NCI-H446 (cell line): ENCODE measurements around the gene NUP43.
"Not testable (repeated sequence)": the region's sequence is repeated elsewhere in the genome, so short reads cannot be mapped to it uniquely, and the experiment has no call there.

Source experiments
- DNase-seq, 2 experiments: peaks; one replicate each; lab custom pipeline; 2025; lab: John Stamatoyannopoulos, UW

The NUP43 gene

GRCh38 chr6:149749082-149749593 lies 2.8 kb upstream of the NUP43 start:
- DNase-seq = not testable (repeated sequence)

DNA sequence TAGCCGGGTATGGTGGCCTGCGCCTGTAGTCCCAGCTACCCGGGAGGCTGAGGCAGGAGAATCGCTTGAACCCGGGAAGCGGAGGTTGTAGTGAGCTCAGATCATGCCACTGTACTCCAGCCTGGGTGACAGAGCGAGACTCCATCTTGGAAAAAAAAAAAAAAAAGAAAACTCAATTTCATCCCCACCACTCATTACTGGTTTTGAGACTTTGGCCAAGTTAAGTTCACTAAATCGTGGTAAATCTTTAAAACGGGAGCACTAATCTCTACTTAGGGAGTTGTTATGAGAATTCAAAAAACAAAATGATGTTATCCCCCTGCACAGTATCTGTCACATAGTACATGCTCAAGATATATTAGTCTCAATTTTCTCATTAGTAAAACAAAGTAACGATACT lies 1.1 kb downstream of the NUP43 start:
- not testable (repeated sequence) for DNase-seq

DNA sequence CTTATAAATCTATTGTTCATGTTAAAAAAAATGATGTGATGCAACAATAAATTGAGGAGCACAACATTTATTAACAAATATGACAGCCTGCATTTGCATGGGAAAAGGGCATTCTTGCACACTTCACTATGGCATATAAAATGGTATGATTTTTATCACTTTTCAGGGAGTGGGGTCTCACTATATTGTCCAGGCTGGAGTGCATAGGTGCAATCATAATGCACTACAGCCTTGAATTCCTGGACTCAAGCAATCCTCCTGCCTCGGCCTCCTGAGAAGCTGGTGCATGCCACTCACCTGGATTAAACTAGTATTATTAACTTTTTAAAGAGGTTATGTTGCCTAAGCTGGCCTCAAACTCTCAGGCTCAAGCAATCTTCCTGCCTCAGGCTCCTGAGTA lies 11.4 kb downstream of the NUP43 start:
- DNase-seq = no peak

- no peak for DNase-seq
These were observed 13.1 kb downstream of the NUP43 start for GRCh38 chr6:149733089-149733720.

GRCh38 chr6:149729824-149730223 lies 16.5 kb downstream of the NUP43 start:
- DNase-seq = no peak

- no peak for DNase-seq
These were observed 17.7 kb downstream of the NUP43 start for GRCh38 chr6:149728499-149729234.

- DNase-seq = no peak
These were observed 18.4 kb downstream of the NUP43 start for GRCh38 chr6:149727793-149728498.

DNA sequence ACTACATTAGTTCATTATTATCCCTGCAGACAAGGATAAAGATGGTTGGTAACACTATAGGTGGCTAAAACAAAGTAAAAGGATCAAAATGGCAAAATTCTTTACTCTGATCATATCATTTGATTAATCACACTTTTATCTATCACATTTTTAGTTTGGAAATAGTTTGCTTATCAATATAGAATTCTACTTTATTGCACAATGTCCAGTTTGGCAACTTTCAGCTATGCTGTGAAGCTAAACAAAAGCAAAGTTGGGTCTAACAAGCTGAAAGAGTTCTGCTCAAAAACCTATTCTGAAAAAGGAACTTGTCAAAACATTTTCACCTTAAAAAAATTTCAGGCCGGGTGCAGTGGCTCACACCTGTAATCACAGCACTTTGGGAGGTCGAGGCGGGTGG lies 20.5 kb downstream of the NUP43 start:
- DNase-seq = no peak

- peak in 1 of 2 experiments; percentile 27 for DNase-seq
These were observed 22.4 kb downstream of the NUP43 start for GRCh38 chr6:149723771-149724417.

DNA sequence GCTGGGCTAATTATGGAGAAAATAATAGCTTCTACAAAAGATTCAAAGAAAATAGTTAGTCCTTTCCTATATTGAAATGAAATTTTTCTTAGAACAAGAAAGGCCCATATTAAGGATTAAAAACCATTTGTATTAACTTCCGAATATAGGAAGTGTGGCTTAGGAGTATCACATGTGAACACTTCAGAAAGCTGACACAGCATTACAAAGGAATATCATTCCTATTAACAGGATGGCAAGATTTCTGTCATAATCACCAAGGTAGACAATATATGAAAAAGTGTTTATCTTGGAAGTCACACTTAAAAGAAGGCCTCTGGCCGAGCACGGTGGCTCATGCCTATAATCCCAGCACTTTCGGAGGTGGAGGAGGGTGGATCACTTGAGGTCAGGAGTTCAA lies 23.1 kb downstream of the NUP43 start:
- DNase-seq = no peak

DNA sequence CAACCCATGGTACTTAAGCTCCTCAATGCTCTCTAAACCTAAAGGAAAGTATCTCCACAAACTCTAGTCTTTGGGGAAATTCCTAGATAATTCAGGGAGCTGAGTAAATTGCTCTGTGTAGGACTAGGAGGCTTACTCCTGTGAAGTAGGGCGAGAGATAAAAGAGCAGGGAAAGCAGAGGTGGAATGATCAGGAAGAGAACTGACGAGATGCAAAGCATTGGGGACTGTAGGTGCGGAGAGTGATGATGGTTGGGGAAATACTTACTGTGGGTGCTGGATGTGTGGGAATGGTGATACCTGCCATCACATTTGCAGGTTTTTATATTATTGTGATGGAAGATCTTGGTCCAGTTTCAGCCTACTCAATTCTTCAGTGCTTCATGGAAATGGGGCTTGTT lies 26.8 kb downstream of the NUP43 start:
- no peak for DNase-seq

GRCh38 chr6:149717588-149718458 lies 28.5 kb downstream of the NUP43 start, which contains the start of gene LATS1:
TSS of gene LATS1 (minus strand) at chr6:149718101. CDS start at chr6:149702126, 15,975 bp downstream.
- peak; percentile 64 to 83 for DNase-seq

- no peak for DNase-seq
These were observed 29.1 kb downstream of the NUP43 start for GRCh38 chr6:149717255-149717587.

DNA sequence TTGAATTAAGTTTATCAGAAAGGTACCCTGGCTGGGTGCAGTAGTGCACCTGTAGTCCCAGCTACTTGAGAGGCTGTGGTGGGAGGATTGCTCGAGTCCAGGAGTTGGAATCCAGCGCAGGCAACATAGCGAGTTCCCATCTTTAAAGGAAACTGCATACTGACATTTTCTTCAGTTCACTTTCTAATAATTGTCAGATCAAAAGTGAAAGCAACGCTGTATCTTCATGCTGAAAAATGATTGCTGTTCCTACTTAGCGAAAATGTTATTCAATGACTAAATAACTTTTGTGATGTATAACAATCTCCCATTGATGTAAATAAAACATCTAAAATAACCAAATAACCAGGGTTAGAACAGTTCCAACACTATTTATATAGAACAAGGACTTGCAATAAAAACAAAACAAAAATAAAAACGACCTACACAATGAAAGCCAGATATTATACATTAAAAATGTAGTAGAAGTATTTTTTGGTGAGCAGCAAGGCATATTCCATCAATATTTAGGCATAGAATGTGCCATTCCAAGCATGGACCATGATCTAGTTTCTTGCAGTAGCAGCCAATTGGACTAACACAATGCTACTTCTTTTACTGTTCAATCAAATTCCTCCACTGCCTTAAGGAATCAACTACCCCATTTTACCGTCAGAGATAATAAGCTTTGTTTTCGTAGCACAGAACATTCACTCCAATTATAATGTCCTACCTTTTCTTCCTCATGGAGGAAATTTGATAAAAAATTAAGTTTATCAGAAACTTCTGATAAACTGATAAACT lies 30.0 kb downstream of the NUP43 start:
- DNase-seq = no peak

DNA sequence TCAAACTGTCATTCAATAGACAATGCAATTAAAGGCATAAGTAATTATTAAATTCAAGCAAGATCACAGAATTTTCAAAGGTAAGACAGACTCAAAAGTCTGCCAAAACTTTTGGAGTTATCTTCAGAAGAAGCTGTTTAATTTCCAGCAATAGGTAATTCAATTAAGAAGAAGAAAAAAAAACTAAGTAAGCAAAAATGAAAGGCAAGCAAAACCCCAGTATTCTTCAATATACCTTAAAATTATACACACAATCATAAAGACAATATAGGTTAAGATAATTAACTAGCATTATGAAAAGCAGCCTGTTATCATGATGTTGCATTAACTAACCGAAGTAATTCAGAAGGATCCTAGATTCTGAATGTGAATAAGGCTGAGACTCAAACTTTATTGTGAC lies 31.9 kb downstream of the NUP43 start:
- DNase-seq = no peak

GRCh38 chr6:149711711-149712110 lies 34.6 kb downstream of the NUP43 start:
- DNase-seq = no peak

DNA sequence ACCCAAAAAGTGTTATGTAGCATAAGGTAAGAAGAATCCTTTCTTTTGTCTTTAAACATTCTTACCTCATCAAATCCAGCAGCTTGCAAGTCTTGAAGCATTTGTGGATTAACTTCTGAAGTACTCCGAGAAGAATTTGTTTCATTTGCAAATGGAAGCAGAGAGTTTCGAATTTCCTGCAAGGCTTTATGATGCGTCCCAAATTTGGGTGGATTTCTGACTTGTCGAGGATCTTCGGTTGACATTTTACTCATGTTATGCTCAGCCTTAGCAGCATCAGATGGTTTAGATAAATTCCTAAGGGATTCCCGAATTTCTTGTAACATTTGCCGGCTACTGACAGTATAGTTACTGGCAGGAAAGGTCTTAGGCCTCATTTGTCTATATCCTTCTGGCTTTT lies 44.6 kb downstream of the NUP43 start:
- no peak for DNase-seq

DNA sequence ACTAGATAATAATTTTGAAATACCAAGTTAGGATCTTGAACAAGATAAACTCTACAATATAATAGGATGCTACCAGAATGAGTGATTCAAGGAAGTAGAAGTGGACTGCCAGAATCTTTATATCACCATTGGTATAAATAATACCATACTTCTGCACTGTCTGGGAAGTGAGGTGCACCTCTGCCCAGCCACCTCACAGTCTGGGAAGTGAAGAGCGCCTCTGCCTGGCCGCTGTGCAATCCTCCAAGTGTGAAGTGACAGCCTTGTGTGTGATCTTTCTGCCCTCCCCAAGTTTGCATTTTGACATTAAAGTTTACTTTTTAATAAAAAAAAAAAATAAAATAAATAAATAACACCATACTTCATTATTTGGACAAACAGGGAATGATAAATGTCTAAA lies 47.2 kb downstream of the NUP43 start:
- DNase-seq = no peak

DNA sequence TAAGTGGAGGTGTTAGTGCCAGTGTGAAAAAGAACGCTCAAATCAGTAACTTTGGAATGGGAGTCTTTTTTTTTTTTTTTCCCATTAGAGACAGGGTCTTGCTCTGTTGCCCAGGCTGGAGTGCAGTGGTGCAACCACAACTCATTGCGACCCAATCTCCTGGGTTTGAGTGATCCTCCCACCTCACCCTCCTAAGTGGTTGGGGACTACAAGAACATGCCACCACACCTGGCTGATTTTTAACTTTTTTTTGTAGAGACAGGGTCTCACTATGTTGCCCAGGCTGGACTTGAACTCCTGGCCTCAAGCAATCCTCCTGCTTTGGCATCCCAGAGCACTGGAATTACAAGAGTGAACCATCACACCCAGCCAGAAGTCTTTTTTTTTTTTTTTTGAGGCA lies 48.2 kb downstream of the NUP43 start:
- DNase-seq = no peak

- no peak for DNase-seq
These were observed 49.4 kb downstream of the NUP43 start for GRCh38 chr6:149696901-149697300.

- peak; percentile 25 to 55 for DNase-seq
These were observed 51.4 kb downstream of the NUP43 start for GRCh38 chr6:149694921-149695320.
